ENCODE measurements around the gene DPP4.

Gene DPP4

GRCh38 chr2:161972866-161973265 lies 101.1 kb downstream of the DPP4 start:
- no peak for DNase-seq (ENCODE audit: low read depth, low spot score)
- Histone ChIP-seq H3K9me3 (ENCODE audit: insufficient read depth, low read length) (no peaks in the 10 kb centered on the region), H3K4me1 (ENCODE audit: insufficient read depth, insufficient read length) (no peaks in the 10 kb centered on the region), H3K27me3 (ENCODE audit: insufficient read depth, insufficient read length) (no peaks in the 10 kb centered on the region), H3K9ac (ENCODE audit: insufficient read length, low read depth) (no peak overlapping the region), H3K36me3 (ENCODE audit: insufficient read depth, insufficient read length, low read length) (no peaks in the 10 kb centered on the region), H3K4me3 (ENCODE audit: insufficient read length, low read depth) (no peak overlapping the region)
- TF ChIP-seq SUZ12 (IDR thresholded peaks at IDR 0.05; ENCODE audit: extremely low read depth, insufficient read depth, insufficient read length): no peak
- TF ChIP-seq ZNF274 (IDR thresholded peaks at IDR 0.05; ENCODE audit: low read depth, low read length): no peak
- TF ChIP-seq YY1 (IDR thresholded peaks at IDR 0.05; ENCODE audit: insufficient read depth, insufficient read length): no peak

GRCh38 chr2:161972232-161972631 lies 101.8 kb downstream of the DPP4 start:
- Histone ChIP-seq H3K9ac (ENCODE audit: insufficient read length, low read depth) (no peak overlapping the region), H3K4me3 (ENCODE audit: insufficient read length, low read depth) (no peak overlapping the region), H3K4me1 (ENCODE audit: insufficient read depth, insufficient read length) (no peaks in the 10 kb centered on the region), H3K36me3 (ENCODE audit: insufficient read depth, insufficient read length, low read length) (no peaks in the 10 kb centered on the region), H3K27me3 (ENCODE audit: insufficient read depth, insufficient read length) (no peaks in the 10 kb centered on the region), H3K9me3 (ENCODE audit: insufficient read depth, low read length) (no peaks in the 10 kb centered on the region)
- no peak for DNase-seq (ENCODE audit: low read depth, low spot score)
- TF ChIP-seq YY1 (IDR thresholded peaks at IDR 0.05; ENCODE audit: insufficient read depth, insufficient read length) (no peak), ZNF274 (IDR thresholded peaks at IDR 0.05; ENCODE audit: low read depth, low read length) (no peak), SUZ12 (IDR thresholded peaks at IDR 0.05; ENCODE audit: extremely low read depth, insufficient read depth, insufficient read length) (no peak)

- Histone ChIP-seq H3K36me3 (ENCODE audit: insufficient read depth, insufficient read length, low read length) (no peaks in the 10 kb centered on the region), H3K4me3 (ENCODE audit: insufficient read length, low read depth) (no peak overlapping the region), H3K27me3 (ENCODE audit: insufficient read depth, insufficient read length) (no peaks in the 10 kb centered on the region), H3K9me3 (ENCODE audit: insufficient read depth, low read length) (no peaks in the 10 kb centered on the region), H3K4me1 (ENCODE audit: insufficient read depth, insufficient read length) (no peaks in the 10 kb centered on the region), H3K9ac (ENCODE audit: insufficient read length, low read depth) (no peak overlapping the region)
- no peak for DNase-seq (ENCODE audit: low read depth, low spot score)
- TF ChIP-seq ZNF274 (IDR thresholded peaks at IDR 0.05; ENCODE audit: low read depth, low read length) (no peak), YY1 (IDR thresholded peaks at IDR 0.05; ENCODE audit: insufficient read depth, insufficient read length) (no peak), SUZ12 (IDR thresholded peaks at IDR 0.05; ENCODE audit: extremely low read depth, insufficient read depth, insufficient read length) (no peak)
These were observed 102.5 kb downstream of the DPP4 start for GRCh38 chr2:161971551-161971950.

GRCh38 chr2:161969159-161969558 lies 104.9 kb downstream of the DPP4 start:
- no peak overlapping the region for H3K9ac ChIP-seq (ENCODE audit: insufficient read length, low read depth)
- H3K4me3 ChIP-seq (ENCODE audit: insufficient read length, low read depth): no peak overlapping the region
- H3K9me3 ChIP-seq (ENCODE audit: insufficient read depth, low read length): no peaks in the 10 kb centered on the region
- H3K36me3 ChIP-seq (ENCODE audit: insufficient read depth, insufficient read length, low read length): no peaks in the 10 kb centered on the region
- no peak for DNase-seq (ENCODE audit: low read depth, low spot score)
- H3K27me3 ChIP-seq (ENCODE audit: insufficient read depth, insufficient read length): no peaks in the 10 kb centered on the region
- no peak for TF ChIP-seq YY1 (IDR thresholded peaks at IDR 0.05; ENCODE audit: insufficient read depth, insufficient read length)
- TF ChIP-seq ZNF274 (IDR thresholded peaks at IDR 0.05; ENCODE audit: low read depth, low read length): no peak
- no peak for TF ChIP-seq SUZ12 (IDR thresholded peaks at IDR 0.05; ENCODE audit: extremely low read depth, insufficient read depth, insufficient read length)
- no peaks in the 10 kb centered on the region for H3K4me1 ChIP-seq (ENCODE audit: insufficient read depth, insufficient read length)

GRCh38 chr2:161965994-161966393 lies 108.0 kb downstream of the DPP4 start:
- no peak for TF ChIP-seq ZNF274 (IDR thresholded peaks at IDR 0.05; ENCODE audit: low read depth, low read length)
- no peak for TF ChIP-seq SUZ12 (IDR thresholded peaks at IDR 0.05; ENCODE audit: extremely low read depth, insufficient read depth, insufficient read length)
- no peak for TF ChIP-seq YY1 (IDR thresholded peaks at IDR 0.05; ENCODE audit: insufficient read depth, insufficient read length)
- no peaks in the 10 kb centered on the region for H3K4me1 ChIP-seq (ENCODE audit: insufficient read depth, insufficient read length)
- DNase-seq (ENCODE audit: low read depth, low spot score): no peak
- H3K4me3 ChIP-seq (ENCODE audit: insufficient read length, low read depth): no peak overlapping the region
- no peaks in the 10 kb centered on the region for H3K9me3 ChIP-seq (ENCODE audit: insufficient read depth, low read length)
- H3K9ac ChIP-seq (ENCODE audit: insufficient read length, low read depth): no peak overlapping the region
- no peaks in the 10 kb centered on the region for H3K36me3 ChIP-seq (ENCODE audit: insufficient read depth, insufficient read length, low read length)
- no peaks in the 10 kb centered on the region for H3K27me3 ChIP-seq (ENCODE audit: insufficient read depth, insufficient read length)

- H3K36me3 ChIP-seq (ENCODE audit: insufficient read depth, insufficient read length, low read length): no peaks in the 10 kb centered on the region
- TF ChIP-seq ZNF274 (IDR thresholded peaks at IDR 0.05; ENCODE audit: low read depth, low read length) (no peak), YY1 (IDR thresholded peaks at IDR 0.05; ENCODE audit: insufficient read depth, insufficient read length) (no peak), SUZ12 (IDR thresholded peaks at IDR 0.05; ENCODE audit: extremely low read depth, insufficient read depth, insufficient read length) (no peak)
- no peak overlapping the region for H3K4me3 ChIP-seq (ENCODE audit: insufficient read length, low read depth)
- no peak overlapping the region for H3K9ac ChIP-seq (ENCODE audit: insufficient read length, low read depth)
- no peak for DNase-seq (ENCODE audit: low read depth, low spot score)
- H3K9me3 ChIP-seq (ENCODE audit: insufficient read depth, low read length): no peaks in the 10 kb centered on the region
- H3K4me1 ChIP-seq (ENCODE audit: insufficient read depth, insufficient read length): no peaks in the 10 kb centered on the region
- H3K27me3 ChIP-seq (ENCODE audit: insufficient read depth, insufficient read length): no peaks in the 10 kb centered on the region
These were observed 109.9 kb downstream of the DPP4 start for GRCh38 chr2:161964160-161964559.

- TF ChIP-seq SUZ12 (IDR thresholded peaks at IDR 0.05; ENCODE audit: extremely low read depth, insufficient read depth, insufficient read length) (no peak), YY1 (IDR thresholded peaks at IDR 0.05; ENCODE audit: insufficient read depth, insufficient read length) (no peak), ZNF274 (IDR thresholded peaks at IDR 0.05; ENCODE audit: low read depth, low read length) (no peak)
- no peak for DNase-seq (ENCODE audit: low read depth, low spot score)
- Histone ChIP-seq H3K27me3 (ENCODE audit: insufficient read depth, insufficient read length) (no peaks in the 10 kb centered on the region), H3K9me3 (ENCODE audit: insufficient read depth, low read length) (no peaks in the 10 kb centered on the region; the same call in 1 of the 2 replicates), H3K4me1 (ENCODE audit: insufficient read depth, insufficient read length) (no peaks in the 10 kb centered on the region), H3K36me3 (ENCODE audit: insufficient read depth, insufficient read length, low read length) (no peaks in the 10 kb centered on the region), H3K9ac (ENCODE audit: insufficient read length, low read depth) (no peak overlapping the region), H3K4me3 (ENCODE audit: insufficient read length, low read depth) (no peak overlapping the region)
These were observed 111.9 kb downstream of the DPP4 start for GRCh38 chr2:161962160-161962559.
